GM21390 (cell line): Measurements from ENCODE around the gene ECD.
"Not testable (repeated sequence)": the region's sequence is repeated elsewhere in the genome, so short reads cannot be mapped to it uniquely, and the experiment has no call there.

Source experiments
- ATAC-seq: cut with Tn5 transposase; IDR thresholded peaks from one replicate; pipeline ENCODE4 v1.9.1; 2021; ENCODE audit not compliant: unreplicated experiment

Gene ECD

GRCh38 chr10:73161079-73161478, 6.7 kb downstream of the ECD start:
- ATAC-seq, result no peak

- no peak for ATAC-seq
Observed at GRCh38 chr10:73159038-73159648, 8.7 kb downstream of the ECD start.

GRCh38 chr10:73156054-73156453, 11.8 kb downstream of the ECD start:
- ATAC-seq, result no peak

GRCh38 chr10:73152009-73152408, 15.8 kb downstream of the ECD start:
- no peak for ATAC-seq

GRCh38 chr10:73150633-73151413, 17.0 kb downstream of the ECD start:
- ATAC-seq, result not testable (repeated sequence)

- ATAC-seq, result no peak
Observed at GRCh38 chr10:73141603-73142002, 26.2 kb downstream of the ECD start.

- ATAC-seq, result no peak
Observed at GRCh38 chr10:73139251-73139650, 28.6 kb downstream of the ECD start.

- no peak for ATAC-seq
Observed at GRCh38 chr10:73136627-73137026, 31.2 kb downstream of the ECD start.

GRCh38 chr10:73134727-73135126, 33.1 kb downstream of the ECD start:
- no peak for ATAC-seq

GRCh38 chr10:73131913-73132686, 35.7 kb downstream of the ECD start:
- ATAC-seq, result no peak

- no peak for ATAC-seq
Observed at GRCh38 chr10:73131301-73131700, 36.5 kb downstream of the ECD start.

GRCh38 chr10:73126343-73126742, 41.5 kb downstream of the ECD start:
- ATAC-seq, result no peak

- no peak for ATAC-seq
Observed at GRCh38 chr10:73119952-73120351, 47.9 kb downstream of the ECD start.

GRCh38 chr10:73119457-73119856, 48.4 kb downstream of the ECD start:
- ATAC-seq, result no peak

GRCh38 chr10:73117976-73118743, 49.6 kb downstream of the ECD start:
- peak; percentile 89 for ATAC-seq

GRCh38 chr10:73116017-73116416, 51.8 kb downstream of the ECD start:
- ATAC-seq, result no peak

GRCh38 chr10:73113551-73113950, 54.3 kb downstream of the ECD start:
- no peak for ATAC-seq

- not testable (repeated sequence) for ATAC-seq
Observed at GRCh38 chr10:73112032-73112431, 55.8 kb downstream of the ECD start.

GRCh38 chr10:73110345-73110849, 57.4 kb downstream of the ECD start, which contains the start of gene NUDT13:
NUDT13 (plus strand) TSS chr10:73110455; CDS start chr10:73114366, 3,911 bp downstream.
- ATAC-seq, result peak; percentile 70

GRCh38 chr10:73109248-73109652, 58.6 kb downstream of the ECD start:
- not testable (repeated sequence) for ATAC-seq

GRCh38 chr10:73106301-73106700, 61.5 kb downstream of the ECD start:
- ATAC-seq, result no peak
